M059J (cell line): ENCODE results near the gene CELSR1. TPM values are rescaled to one million over a fixed set of nuclear protein-coding genes. Genes with fewer than 3 reads are reported as not detected.
A peak's percentile ranks its signal among the peaks of the same experiment; 100 is the strongest.
"Not testable (repeated sequence)": the region's sequence is repeated elsewhere in the genome, so short reads cannot be mapped to it uniquely, and the experiment has no call there.

Experiments used
- DNase-seq: peaks from one replicate; pipeline ENCODE4 v3.0.0-alpha.2; 2012; ENCODE audit warnings: low read depth
- total RNA-seq: library from RNA; depleted of rRNA; stranded (reverse); fragments of >200 nt; shearing (Covaris generic); gene quantifications from 2 replicates; pipeline ENCODE4 v1.2.3, GENCODE V29; 2014

CELSR1 gene
- total RNA-seq, 1 experiment from 2014 or later, result 11.8 TPM

GRCh38 chr22:46479046-46479445, 58.4 kb downstream of the CELSR1 start:
- no peak for DNase-seq

GRCh38 chr22:46478083-46478551, 59.3 kb downstream of the CELSR1 start:
- no peak for DNase-seq

- no peak for DNase-seq
Measured at GRCh38 chr22:46476547-46476941, 60.9 kb downstream of the CELSR1 start.

DNA sequence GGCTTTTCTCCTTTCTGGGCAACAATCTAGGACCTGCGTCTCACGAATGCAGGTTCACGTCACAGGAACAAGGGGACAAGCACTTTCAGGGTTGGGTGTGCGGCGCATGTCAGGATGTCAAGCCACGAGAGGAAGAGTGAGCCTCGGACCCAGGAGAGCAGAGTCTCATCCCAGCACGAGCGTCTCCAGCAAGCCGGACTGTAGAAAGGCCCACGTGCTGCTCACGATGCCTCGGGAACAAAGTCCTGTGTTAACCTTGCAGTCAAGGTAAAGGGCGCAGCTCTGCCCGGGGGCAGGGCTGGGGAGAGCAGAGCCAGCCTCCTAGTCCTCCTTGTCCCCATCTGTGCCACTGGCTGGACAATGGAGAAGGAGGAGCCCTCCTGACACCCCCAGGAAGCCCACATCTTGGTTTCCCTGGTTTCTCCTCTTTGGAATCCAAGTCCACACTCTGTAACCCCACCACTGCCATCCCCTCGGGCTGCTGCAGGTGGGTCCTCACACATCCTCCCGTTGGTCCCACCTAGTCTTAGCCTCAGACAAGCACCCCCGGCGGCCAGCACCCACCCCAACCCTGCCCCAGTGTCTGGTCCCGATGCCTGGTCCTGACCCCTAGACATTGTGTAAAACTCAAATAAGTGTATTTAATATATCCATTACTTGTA, 63.4 kb downstream of the CELSR1 start:
- DNase-seq, result no peak

- DNase-seq, result no peak
Measured at GRCh38 chr22:46473021-46473779, 64.2 kb downstream of the CELSR1 start.

- DNase-seq, result no peak
Measured at GRCh38 chr22:46472722-46473016, 64.8 kb downstream of the CELSR1 start.

DNA sequence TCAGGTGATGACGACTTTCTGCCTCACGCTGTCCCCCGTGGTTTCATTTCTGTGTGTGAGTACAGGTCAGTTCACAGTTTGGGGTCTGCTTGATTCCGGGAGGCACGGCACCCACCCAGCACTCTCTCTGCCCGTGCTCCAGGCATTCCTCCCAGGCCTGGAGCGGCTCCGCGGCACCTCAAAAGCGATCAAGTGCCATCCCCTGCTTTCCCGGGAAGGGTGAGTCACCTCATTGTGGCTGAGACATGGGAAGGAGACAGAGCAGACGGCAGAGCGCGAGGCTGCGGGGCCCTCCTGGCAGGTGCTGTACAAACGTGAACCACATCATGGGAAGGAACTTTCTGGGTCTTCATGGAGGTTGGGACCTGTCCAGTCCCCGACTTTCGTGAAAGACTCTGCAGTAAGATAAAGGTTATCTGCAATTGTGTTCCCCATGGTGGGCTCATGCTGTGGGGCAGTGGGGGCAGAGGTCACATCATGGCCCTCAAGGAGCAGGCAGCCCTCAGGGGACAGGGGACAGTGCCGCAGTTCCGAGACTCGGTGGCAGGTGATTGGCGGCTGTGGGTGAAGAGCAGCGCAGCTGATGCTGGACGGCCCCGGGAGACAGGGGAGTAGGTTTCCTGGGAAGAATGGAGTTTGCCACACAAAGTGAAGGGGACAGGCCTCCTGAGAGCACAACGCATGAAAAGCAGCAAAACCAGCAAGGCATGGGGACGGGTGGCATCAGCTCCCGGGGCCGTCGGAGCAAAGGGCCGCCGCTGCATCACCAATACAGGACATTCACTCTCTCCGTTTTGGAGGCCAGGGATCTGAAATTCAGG, 65.3 kb downstream of the CELSR1 start:
- peak; percentile 49 for DNase-seq

DNA sequence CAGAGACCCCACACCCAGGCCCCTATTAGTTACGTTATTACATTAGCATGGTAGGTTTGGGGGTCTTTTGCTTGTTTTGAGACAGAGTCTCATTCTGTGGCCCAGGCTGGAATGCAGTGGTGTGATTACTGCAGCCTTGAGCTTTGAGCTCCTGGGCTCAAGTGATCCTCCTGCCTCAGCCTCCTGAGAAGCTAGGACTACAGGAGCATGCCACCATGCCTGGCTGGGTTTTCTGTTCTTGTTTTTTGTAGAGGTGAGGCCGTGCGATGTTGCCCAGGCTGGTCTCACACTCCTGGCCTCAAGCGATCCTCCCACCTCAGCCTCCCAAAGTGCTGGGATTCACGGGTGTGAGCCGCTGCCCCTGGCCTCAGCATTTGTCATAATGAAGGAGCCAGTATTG, 66.1 kb downstream of the CELSR1 start:
- DNase-seq, result not testable (repeated sequence)

GRCh38 chr22:46469711-46470110, 67.7 kb downstream of the CELSR1 start:
- DNase-seq, result no peak

- DNase-seq, result no peak
Measured at GRCh38 chr22:46467006-46467405, 70.4 kb downstream of the CELSR1 start.

DNA sequence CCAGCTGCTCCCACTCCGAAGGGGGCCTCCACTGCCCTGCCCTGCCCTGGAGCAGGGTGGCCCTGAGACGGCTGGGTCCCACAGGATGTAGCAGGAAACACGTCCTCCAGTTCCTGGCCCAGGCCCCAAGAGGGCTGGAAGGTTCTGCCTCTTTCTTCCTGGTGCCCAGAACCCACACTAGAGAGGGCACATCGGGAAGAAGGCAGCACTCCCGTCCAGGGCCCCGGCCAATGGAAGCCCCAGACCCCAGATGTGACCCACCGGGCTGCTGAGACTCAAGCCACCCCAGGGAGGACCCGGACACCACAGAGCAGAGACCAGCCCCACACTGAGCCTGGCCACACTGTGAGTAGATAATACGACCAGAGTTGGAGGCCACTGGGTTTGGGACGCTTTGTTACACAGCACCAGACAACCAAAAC, 71.2 kb downstream of the CELSR1 start:
- DNase-seq, result no peak

DNA sequence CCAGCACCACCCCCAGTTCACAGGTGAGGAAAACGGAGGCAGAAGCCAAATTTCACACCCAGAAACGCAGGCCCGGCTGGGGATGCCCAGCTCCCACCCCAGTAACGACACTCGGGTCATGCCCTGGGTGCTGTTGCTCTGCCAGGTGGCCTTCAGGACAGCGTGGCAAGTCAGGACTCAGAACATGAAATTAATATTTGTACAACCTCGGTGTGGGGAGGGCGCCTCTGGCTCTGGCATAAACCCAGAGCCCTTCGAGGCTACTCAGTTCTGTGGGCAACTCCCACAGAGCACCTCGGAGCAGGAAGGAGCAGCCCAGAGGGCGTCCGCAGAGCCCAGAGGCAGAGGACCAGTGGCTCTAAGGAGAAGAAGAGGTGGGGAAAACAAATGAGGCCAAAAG, 71.6 kb downstream of the CELSR1 start:
- no peak for DNase-seq

- DNase-seq, result no peak
Measured at GRCh38 chr22:46465345-46465720, 72.1 kb downstream of the CELSR1 start.

- no peak for DNase-seq
Measured at GRCh38 chr22:46464701-46465344, 72.6 kb downstream of the CELSR1 start.

- DNase-seq, result no peak
Measured at GRCh38 chr22:46464296-46464695, 73.1 kb downstream of the CELSR1 start.

GRCh38 chr22:46463435-46464227, 73.8 kb downstream of the CELSR1 start:
- no peak for DNase-seq

DNA sequence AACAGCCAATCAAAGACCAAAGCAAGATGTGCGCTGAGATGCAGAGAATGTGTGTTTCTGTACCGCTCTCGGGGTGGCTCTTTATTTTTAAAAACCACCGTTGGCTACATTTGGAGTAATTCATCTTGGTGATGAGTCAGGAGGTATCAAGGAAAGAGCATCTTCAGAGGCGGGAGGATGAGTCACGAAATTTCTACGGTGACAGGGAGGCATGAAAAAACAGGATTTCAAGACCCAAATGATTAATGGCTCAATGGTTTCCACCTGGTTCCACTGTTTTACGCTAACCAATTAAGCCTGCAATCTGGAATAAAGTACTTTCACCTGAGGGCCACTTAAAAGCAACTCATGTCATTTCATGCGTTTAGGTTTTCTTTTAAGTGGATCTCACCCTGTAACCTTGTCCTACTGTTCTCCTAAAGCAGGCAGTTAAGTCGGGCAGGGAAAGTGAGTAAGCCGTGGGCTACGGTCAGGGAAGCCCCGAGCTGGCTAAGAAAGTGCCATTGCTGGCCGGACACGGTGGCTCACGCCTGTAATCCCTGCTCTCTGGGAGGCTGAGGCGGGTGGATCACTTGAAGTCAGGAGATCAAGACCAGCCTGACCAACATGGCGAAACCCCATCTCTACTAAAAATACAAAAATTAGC, 74.6 kb downstream of the CELSR1 start:
- DNase-seq, result peak; percentile 83

GRCh38 chr22:46461566-46462180, 75.7 kb downstream of the CELSR1 start:
- DNase-seq, result no peak

DNA sequence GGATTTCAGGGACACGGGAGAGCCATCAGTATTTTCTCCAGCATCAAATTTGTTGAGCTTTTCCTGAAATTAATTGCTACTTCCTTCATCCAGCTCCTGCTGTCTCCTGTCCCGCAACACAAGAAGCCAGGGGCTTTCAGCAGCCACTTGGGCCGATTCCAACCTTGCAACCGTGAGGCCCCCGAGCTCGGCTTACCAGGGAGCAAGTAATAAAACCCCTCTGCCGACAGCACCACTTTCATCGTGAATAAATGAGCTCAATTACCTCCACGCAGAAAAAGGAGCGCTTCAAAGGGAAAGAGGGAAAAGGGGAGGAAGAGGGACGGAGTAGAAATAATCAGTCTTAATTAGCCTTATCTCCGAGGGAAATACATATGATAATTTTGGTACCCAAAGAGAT, 76.6 kb downstream of the CELSR1 start:
- no peak for DNase-seq

DNA sequence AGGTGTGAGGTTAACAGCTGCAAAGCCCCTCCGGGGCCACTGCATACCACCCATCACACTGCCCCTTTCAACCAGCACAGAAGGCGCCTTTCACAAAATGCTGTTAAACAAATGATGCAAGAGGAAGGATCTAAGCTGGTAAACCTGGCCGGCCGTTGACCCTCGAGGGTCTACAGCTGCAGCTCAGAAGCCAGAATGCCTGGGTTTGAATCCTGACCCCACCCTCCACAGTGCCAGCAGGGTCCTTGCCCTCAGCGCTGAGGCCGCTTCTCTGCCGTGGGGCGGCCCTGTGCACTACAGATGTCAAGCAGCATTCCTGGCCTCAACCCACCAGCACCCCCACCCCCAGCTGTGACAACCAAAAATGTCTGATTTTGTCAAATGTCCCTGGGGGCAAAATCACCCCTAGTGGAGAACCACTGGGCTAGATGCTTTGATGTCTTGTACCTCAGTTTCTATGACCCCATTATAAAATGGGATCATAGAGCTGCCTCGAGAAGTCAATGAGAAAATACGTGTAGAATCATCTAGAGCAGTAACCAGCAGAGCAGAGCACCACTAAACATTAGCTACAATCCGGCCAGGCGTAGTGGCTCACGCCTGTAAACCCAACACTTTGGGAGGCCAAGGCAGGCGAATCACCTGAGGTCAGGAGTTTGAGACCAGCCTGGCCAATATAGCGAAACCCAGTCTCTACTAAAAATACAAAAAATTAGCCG, 77.9 kb downstream of the CELSR1 start:
- DNase-seq, result no peak
